PC-3 (cell line): ENCODE data around the gene UBASH3A.

Experiments used
- EZH2 ChIP-seq: fragments of 300-600 bp; sonication (generic); IDR thresholded peaks from one replicate; pipeline ENCODE4 v1.6.1; 2017; ENCODE audit warnings: antibody characterized with exemption, mild to moderate bottlenecking, low read length; ENCODE audit not compliant: unreplicated experiment
- TF ChIP-seq, protein P1 (sequence below): fragments of 300-600 bp; sonication (generic); conservative IDR thresholded peaks from 2 replicates; pipeline ENCODE4 v1.5.1; 2017; ENCODE audit warnings: antibody characterized with exemption, low read depth, mild to moderate bottlenecking, low read length

DNA sequence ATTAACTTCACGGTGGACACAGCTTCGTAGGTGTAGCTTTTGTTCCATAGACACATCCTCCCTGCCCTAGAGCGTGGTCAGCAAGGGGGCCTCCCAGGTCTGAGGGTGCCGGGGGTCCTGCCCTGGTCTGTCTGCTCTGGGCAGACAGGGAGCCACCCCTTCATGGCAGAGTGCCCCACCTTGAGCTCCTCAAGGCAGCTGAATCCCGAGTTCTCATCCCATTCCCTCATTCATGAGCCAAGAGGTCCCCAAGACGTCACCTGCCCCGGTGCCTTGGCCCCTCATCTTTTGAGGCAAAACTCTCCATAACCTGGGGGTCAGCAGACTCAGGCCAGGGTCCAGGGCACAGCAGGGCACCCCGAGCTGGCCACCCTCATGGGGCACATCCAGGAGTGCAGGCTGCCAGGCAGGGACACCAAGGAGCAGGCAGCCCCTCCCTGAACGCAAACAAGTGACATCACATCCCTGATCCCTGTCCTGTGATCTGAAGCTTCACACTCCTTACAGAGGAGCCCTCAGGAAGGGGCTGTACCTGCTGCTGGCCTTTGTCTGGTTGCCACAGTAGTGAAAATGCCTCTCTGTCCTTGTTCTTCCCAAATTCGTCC, 23.3 kb downstream of the UBASH3A start:
- TF ChIP-seq, protein P1, sequence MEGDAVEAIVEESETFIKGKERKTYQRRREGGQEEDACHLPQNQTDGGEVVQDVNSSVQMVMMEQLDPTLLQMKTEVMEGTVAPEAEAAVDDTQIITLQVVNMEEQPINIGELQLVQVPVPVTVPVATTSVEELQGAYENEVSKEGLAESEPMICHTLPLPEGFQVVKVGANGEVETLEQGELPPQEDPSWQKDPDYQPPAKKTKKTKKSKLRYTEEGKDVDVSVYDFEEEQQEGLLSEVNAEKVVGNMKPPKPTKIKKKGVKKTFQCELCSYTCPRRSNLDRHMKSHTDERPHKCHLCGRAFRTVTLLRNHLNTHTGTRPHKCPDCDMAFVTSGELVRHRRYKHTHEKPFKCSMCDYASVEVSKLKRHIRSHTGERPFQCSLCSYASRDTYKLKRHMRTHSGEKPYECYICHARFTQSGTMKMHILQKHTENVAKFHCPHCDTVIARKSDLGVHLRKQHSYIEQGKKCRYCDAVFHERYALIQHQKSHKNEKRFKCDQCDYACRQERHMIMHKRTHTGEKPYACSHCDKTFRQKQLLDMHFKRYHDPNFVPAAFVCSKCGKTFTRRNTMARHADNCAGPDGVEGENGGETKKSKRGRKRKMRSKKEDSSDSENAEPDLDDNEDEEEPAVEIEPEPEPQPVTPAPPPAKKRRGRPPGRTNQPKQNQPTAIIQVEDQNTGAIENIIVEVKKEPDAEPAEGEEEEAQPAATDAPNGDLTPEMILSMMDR, result no peak
- no peak for TF ChIP-seq EZH2
